Measurements from ENCODE around the gene KPNA2. TPM values are rescaled to one million over a fixed set of nuclear protein-coding genes. Genes with fewer than 3 reads are reported as not detected.
"Not testable (repeated sequence)": the region's sequence is repeated elsewhere in the genome, so short reads cannot be mapped to it uniquely, and the experiment has no call there.

Gene KPNA2
- total and polyA plus RNA-seq, 2 of the 13 experiments (the other 11 are each of a cell fraction or from before 2014, with no cell fraction given), result 111 to 305 TPM

DNA sequence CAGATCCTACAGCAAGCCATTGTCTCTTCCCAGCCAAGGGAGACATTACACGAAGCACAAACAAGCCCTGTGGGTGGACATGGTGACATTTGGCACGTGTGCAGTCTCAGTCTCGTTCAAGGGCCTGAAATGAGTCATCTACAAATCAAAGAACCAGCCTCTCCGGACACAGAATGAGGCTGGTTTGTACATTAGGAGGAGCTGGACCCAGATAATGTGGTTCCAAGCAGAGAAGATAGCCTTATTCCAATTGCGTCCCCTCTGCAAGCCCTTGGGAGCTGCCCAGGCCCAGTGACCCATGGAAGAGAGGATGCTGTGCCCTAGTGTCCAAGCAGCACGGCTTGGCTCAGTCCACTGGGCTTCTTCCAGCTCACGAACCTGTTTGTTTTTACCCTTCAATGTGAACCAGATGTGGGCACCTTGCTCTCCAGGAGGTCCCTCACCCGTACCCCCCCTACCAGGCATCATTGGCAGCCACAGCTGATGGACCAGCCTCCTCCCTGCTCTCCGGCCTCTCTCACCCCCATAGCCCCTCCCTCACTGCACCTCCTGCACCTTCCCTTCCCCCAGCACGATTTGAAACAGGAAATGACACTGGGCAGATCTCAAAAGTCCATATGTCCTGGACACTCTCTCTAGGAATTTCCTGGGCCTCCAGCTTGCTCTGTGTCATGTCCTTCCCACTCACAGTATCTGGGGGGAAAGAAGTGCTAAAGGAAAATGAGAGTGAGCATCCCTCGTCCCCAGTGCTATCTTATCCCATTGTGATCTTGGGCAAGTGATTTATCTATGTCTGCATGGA, 26.2 kb downstream of the KPNA2 start (continued):
- TF ChIP-seq, protein P1, sequence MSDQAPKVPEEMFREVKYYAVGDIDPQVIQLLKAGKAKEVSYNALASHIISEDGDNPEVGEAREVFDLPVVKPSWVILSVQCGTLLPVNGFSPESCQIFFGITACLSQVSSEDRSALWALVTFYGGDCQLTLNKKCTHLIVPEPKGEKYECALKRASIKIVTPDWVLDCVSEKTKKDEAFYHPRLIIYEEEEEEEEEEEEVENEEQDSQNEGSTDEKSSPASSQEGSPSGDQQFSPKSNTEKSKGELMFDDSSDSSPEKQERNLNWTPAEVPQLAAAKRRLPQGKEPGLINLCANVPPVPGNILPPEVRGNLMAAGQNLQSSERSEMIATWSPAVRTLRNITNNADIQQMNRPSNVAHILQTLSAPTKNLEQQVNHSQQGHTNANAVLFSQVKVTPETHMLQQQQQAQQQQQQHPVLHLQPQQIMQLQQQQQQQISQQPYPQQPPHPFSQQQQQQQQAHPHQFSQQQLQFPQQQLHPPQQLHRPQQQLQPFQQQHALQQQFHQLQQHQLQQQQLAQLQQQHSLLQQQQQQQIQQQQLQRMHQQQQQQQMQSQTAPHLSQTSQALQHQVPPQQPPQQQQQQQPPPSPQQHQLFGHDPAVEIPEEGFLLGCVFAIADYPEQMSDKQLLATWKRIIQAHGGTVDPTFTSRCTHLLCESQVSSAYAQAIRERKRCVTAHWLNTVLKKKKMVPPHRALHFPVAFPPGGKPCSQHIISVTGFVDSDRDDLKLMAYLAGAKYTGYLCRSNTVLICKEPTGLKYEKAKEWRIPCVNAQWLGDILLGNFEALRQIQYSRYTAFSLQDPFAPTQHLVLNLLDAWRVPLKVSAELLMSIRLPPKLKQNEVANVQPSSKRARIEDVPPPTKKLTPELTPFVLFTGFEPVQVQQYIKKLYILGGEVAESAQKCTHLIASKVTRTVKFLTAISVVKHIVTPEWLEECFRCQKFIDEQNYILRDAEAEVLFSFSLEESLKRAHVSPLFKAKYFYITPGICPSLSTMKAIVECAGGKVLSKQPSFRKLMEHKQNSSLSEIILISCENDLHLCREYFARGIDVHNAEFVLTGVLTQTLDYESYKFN (CRISPR knock-in tag; conservative IDR thresholded peaks at IDR 0.05), result peak; percentile 25; the same call in 1 of the 2 replicates

DNA sequence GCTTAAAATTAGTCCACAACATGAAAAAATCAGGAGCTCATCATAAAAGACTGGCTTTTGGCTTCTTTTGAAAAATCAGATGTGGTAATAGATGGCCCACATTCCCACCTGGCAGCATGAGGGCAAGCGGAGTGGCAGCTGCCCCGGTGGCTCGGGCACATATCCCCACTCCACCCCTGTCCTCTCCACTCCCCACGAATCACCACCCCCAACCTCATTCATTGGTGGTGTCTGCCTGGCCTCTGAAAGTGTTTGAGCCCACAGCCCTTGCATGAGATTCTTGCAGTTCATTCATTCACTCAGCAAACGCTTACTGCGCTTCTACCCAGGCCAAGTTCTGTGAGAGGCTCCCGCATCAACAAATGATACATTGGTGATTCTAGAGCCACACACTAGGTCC, 29.8 kb downstream of the KPNA2 start:
- H3K79me2 ChIP-seq (ENCODE audit: insufficient read depth, low read length); H3K27me3 ChIP-seq (ENCODE audit: control insufficient read depth in 1 of 2, insufficient read depth in 2 of 2, low read length in 2 of 2); ATAC-seq; H4K20me1 ChIP-seq (ENCODE audit: insufficient read depth, low read length); H3K4me2 ChIP-seq (ENCODE audit: low read depth, low read length); H3K9ac ChIP-seq (ENCODE audit: insufficient read depth, low read depth, low read length); DNase-seq (ENCODE audit: low spot score); H3K4me3 ChIP-seq (replicated peaks in 1 of 3; ENCODE audit: insufficient read depth in 1 of 3, low read depth in 2 of 3, low read length in 3 of 3); intact Hi-C loops (cut with micrococcal nuclease; ENCODE audit: unreplicated experiment); H3K36me3 ChIP-seq (replicated peaks in 1 of 2; ENCODE audit: control insufficient read depth in 1 of 2, insufficient read depth in 2 of 2, low read length in 2 of 2); H3K9me3 ChIP-seq (ENCODE audit: low read length); CTCF ChIA-PET (ENCODE audit: low intra/inter-chr PET ratio, low total read pairs); H2AFZ ChIP-seq (ENCODE audit: low read length); H3K27ac ChIP-seq (ENCODE audit: extremely low read length, insufficient read depth, low read length); POLR2A ChIA-PET; FAIRE-seq; in situ Hi-C loops (cut with HindIII; ENCODE audit: extremely low pct_ligation_motif_present, low pct_unique_long_range_greater_than_20kb); BruUV-seq (replicated peaks): not testable (repeated sequence)
- H3K4me1 ChIP-seq (ENCODE audit: insufficient read depth, low read length), result peaks cover 12% of the 10 kb centered on the region
- WGBS (ENCODE audit: low lambda C conversion rate), result 69% methylated on average over 7 of the region's 7 CpGs

DNA sequence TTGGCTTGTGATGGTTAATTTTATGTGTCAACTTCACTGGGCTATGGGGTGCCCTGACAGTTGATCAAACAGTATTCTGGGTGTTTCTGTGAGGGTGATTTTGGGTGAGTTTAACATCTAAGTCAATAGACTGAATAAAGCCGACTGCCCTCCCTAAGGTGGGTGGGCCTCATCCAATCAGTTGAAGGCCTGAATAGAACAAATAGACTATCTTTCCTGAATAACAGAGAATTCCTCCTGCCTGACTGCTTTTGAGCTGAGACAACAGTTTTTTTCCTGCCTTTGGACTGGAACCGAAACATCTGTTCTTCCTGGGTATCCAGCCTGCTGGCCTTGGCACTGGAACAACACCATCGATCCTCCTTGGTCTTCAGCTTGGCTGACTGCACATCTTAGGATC, 33.0 kb downstream of the KPNA2 start:
- H3K4me2 ChIP-seq (ENCODE audit: low read depth, low read length); ATAC-seq; intact Hi-C loops (cut with micrococcal nuclease; ENCODE audit: unreplicated experiment); BruUV-seq (replicated peaks); POLR2A ChIA-PET; H3K79me2 ChIP-seq (ENCODE audit: insufficient read depth, low read length); H3K9ac ChIP-seq (ENCODE audit: insufficient read depth, low read depth, low read length); H2AFZ ChIP-seq (ENCODE audit: low read length); H3K9me3 ChIP-seq (ENCODE audit: low read length); H3K27ac ChIP-seq (ENCODE audit: extremely low read length, insufficient read depth, low read length); H3K36me3 ChIP-seq (replicated peaks in 1 of 2; ENCODE audit: control insufficient read depth in 1 of 2, insufficient read depth in 2 of 2, low read length in 2 of 2); FAIRE-seq; H4K20me1 ChIP-seq (ENCODE audit: insufficient read depth, low read length); H3K4me1 ChIP-seq (ENCODE audit: insufficient read depth, low read length); H3K27me3 ChIP-seq (ENCODE audit: control insufficient read depth in 1 of 2, insufficient read depth in 2 of 2, low read length in 2 of 2); H3K4me3 ChIP-seq (replicated peaks in 1 of 3; ENCODE audit: insufficient read depth in 1 of 3, low read depth in 2 of 3, low read length in 3 of 3); CTCF ChIA-PET (ENCODE audit: low intra/inter-chr PET ratio, low total read pairs); in situ Hi-C loops (cut with HindIII; ENCODE audit: extremely low pct_ligation_motif_present, low pct_unique_long_range_greater_than_20kb); DNase-seq (ENCODE audit: low spot score): not testable (repeated sequence)
- 66% methylated on average over 3 of the region's 3 CpGs for WGBS (ENCODE audit: low lambda C conversion rate)

Data from HepG2 (cell line).